ENCODE data around the gene HNRNPF.

GRCh38 chr10:43421519-43421918 is 12.5 kb upstream of the HNRNPF start:
- TF ChIP-seq CTCF (IDR thresholded peaks at IDR 0.05; ENCODE audit: extremely low read depth in 1 of 2, insufficient read depth in 1 of 2, low read depth in 1 of 2, low read length in 2 of 2) (no peak), POLR2AphosphoS5 (IDR thresholded peaks at IDR 0.05; ENCODE audit: insufficient read depth, low read depth, low read length) (no peak), EZH2 (IDR thresholded peaks at IDR 0.05; ENCODE audit: borderline replicate concordance, low read depth, low read length, severe bottlenecking) (no peak), POLR2A (IDR thresholded peaks at IDR 0.05; ENCODE audit: low read depth, low read length) (no peak), JUN (IDR thresholded peaks at IDR 0.05; ENCODE audit: borderline replicate concordance, insufficient read depth, insufficient read length, low read depth) (no peak), MYC (IDR thresholded peaks at IDR 0.05; ENCODE audit: low read depth, low read length) (no peak), FOS (IDR thresholded peaks at IDR 0.05; ENCODE audit: borderline replicate concordance, insufficient read depth, low read length) (no peak)
- TF ChIP-seq, protein P1, sequence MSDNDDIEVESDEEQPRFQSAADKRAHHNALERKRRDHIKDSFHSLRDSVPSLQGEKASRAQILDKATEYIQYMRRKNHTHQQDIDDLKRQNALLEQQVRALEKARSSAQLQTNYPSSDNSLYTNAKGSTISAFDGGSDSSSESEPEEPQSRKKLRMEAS (IDR thresholded peaks at IDR 0.05; ENCODE audit: insufficient read depth, insufficient read length): no peak
